SK-N-MC (cell line): ENCODE measurements around the gene PCED1B.

Experiments
- EZH2 ChIP-seq: fragments of 200-600 bp; sonication (generic); IDR thresholded peaks from one replicate; pipeline ENCODE4 v1.6.1; 2017; ENCODE audit warnings: antibody characterized with exemption
- FOXP2 ChIP-seq: optimal IDR thresholded peaks from 2 replicates; pipeline ENCODE3; 2011; ENCODE audit warnings: mild to moderate bottlenecking, moderate library complexity; ENCODE audit not compliant: insufficient read depth; ENCODE audit errors: extremely low read length, control extremely low read depth
- POLR2AphosphoS5 ChIP-seq: IDR thresholded peaks from 2 replicates; pipeline ENCODE4 v1.6.1; 2012; ENCODE audit warnings: mild to moderate bottlenecking, low read depth, low read length, borderline replicate concordance

- no peak for TF ChIP-seq POLR2AphosphoS5
- TF ChIP-seq EZH2: no peak
- no peak for TF ChIP-seq FOXP2
These were observed 196.8 kb downstream of the PCED1B start for GRCh38 chr12:47276253-47276620.
